Endothelial cell of umbilical vein (primary cell): ENCODE results near the gene LMCD1. TPM values are rescaled to one million over a fixed set of nuclear protein-coding genes. Genes with fewer than 3 reads are reported as not detected.

ENCODE experiments used
- BruUV-seq: library from RNA; stranded (reverse); fragments of 400-500 nt; replicated peaks from 2 replicates; lab custom pipeline; 2021; lab: Mats Ljungman, UMichigan
- CTCF ChIA-PET: fragments of 300-600, 350-600 bp; sonication (Branson Sonifier 250); formaldehyde crosslinking; loops from one replicate; lab custom pipeline; 2021; ENCODE audit warnings: antibody characterized with exemption, inconsistent platforms; lab: Charles Lee
- POLR2A ChIA-PET: fragments of 300-600, 350-600 bp; sonication (Branson Sonifier 250); formaldehyde crosslinking; loops from one replicate; lab custom pipeline; 2021; ENCODE audit warnings: antibody characterized with exemption, inconsistent platforms; lab: Charles Lee
- DNase-seq: peaks from one replicate; pipeline ENCODE4 v3.0.0-alpha.2; 2011; ENCODE audit warnings: low read depth, low spot score
- FAIRE-seq: peaks from 2 replicates; lab custom pipeline; 2011; peaks lifted over from hg19 to GRCh38; lab: Jason Lieb, UNC
- H2AFZ ChIP-seq: 2 replicates; pipeline ENCODE4 v1.6.0; 2012; ENCODE audit warnings: low read depth, low read length, control low read depth, inconsistent platforms
- H3K27ac ChIP-seq: 2 replicates; pipeline ENCODE4 v1.5.1; 2011; ENCODE audit warnings: low read depth, mild to moderate bottlenecking, control low read depth, low read length, moderate library complexity; ENCODE audit not compliant: insufficient read depth
- H3K27me3 ChIP-seq, 2 experiments: 2 replicates each; pipeline versions ENCODE4 v1.6.0 to v1.6.1; 2011; ENCODE audit warnings: low read length in 2 of 2, mixed read lengths in 1 of 2; ENCODE audit not compliant: control insufficient read depth in 2 of 2, insufficient read depth in 2 of 2
- H3K36me3 ChIP-seq, 2 experiments: 2 replicates in 1 of 2; 3 replicates in 1 of 2; pipeline ENCODE4 v1.5.1; 2011; ENCODE audit warnings: low read length in 2 of 2, mild to moderate bottlenecking in 1 of 2, moderate library complexity in 1 of 2; ENCODE audit not compliant: control insufficient read depth in 2 of 2, insufficient read depth in 2 of 2; ENCODE audit errors: extremely low read depth in 1 of 2
- H3K4me1 ChIP-seq: 3 replicates; pipeline ENCODE4 v1.5.1; 2011; ENCODE audit warnings: mild to moderate bottlenecking, low read length; ENCODE audit not compliant: control insufficient read depth, insufficient read depth; ENCODE audit errors: extremely low read depth
- H3K4me2 ChIP-seq: 2 replicates; pipeline ENCODE4 v1.6.1; 2011; ENCODE audit warnings: low read length, control low read depth, mixed read lengths; ENCODE audit not compliant: insufficient read depth
- H3K4me3 ChIP-seq, 3 experiments: fragments of 200-600 bp in 1 of 3; sonication (generic), shearing (Covaris generic) in 1 of 3; replicated peaks in 1 of 3; 2 replicates each; pipeline ENCODE4 v1.5.1; 2011 to 2016; ENCODE audit warnings: control low read depth in 3 of 3, low read length in 3 of 3, mild to moderate bottlenecking in 2 of 3, inconsistent platforms in 1 of 3, low read depth in 1 of 3, moderate library complexity in 1 of 3; ENCODE audit not compliant: insufficient read depth in 1 of 3
- H3K79me2 ChIP-seq: 2 replicates; pipeline ENCODE4 v1.6.0; 2012; ENCODE audit warnings: low read length, inconsistent platforms; ENCODE audit not compliant: control insufficient read depth, insufficient read depth
- H3K9ac ChIP-seq: replicated peaks from 2 replicates; pipeline ENCODE3; 2011; ENCODE audit warnings: low read length, control low read depth; ENCODE audit not compliant: insufficient read depth; ENCODE audit errors: extremely low read depth
- H3K9me1 ChIP-seq: replicated peaks from 3 replicates; pipeline ENCODE4 v1.6.0; 2011; ENCODE audit warnings: mild to moderate bottlenecking, low read length; ENCODE audit not compliant: control insufficient read depth, insufficient read depth; ENCODE audit errors: extremely low read depth
- H3K9me3 ChIP-seq: replicated peaks from 2 replicates; pipeline ENCODE4 v1.5.1; 2012; ENCODE audit warnings: low read length, inconsistent platforms; ENCODE audit not compliant: control insufficient read depth, insufficient read depth
- H4K20me1 ChIP-seq: replicated peaks from 2 replicates; pipeline ENCODE3; 2011; ENCODE audit warnings: mild to moderate bottlenecking, low read length; ENCODE audit not compliant: control insufficient read depth, insufficient read depth; ENCODE audit errors: extremely low read depth
- CTCF ChIP-seq, 2 donors: IDR thresholded peaks; 1 replicate in 1 of 2; 2 replicates in 1 of 2; pipeline ENCODE4 v1.5.1; 2011; ENCODE audit warnings: low read length in 2 of 2, mild to moderate bottlenecking in 2 of 2, moderate library complexity in 2 of 2, control low read depth in 1 of 2, inconsistent platforms in 1 of 2, low read depth in 1 of 2; ENCODE audit not compliant: insufficient read depth in 1 of 2; ENCODE audit errors: extremely low read depth in 1 of 2
- EZH2 ChIP-seq: IDR thresholded peaks from 2 replicates; pipeline ENCODE4 v1.6.1; 2012; ENCODE audit warnings: borderline replicate concordance, low read depth, mild to moderate bottlenecking, moderate library complexity, low read length, inconsistent platforms; ENCODE audit not compliant: severe bottlenecking
- FOS ChIP-seq: IDR thresholded peaks from 2 replicates; pipeline ENCODE4 v1.6.1; 2011; ENCODE audit warnings: mild to moderate bottlenecking, low read length, moderate library complexity, borderline replicate concordance; ENCODE audit not compliant: insufficient read depth
- GATA2 ChIP-seq: IDR thresholded peaks from 2 replicates; pipeline ENCODE4 v1.7.0; 2011; ENCODE audit warnings: low read depth, mild to moderate bottlenecking, moderate library complexity, mixed read lengths, low read length; ENCODE audit not compliant: insufficient read length, insufficient read depth
- JUN ChIP-seq: IDR thresholded peaks from 2 replicates; pipeline ENCODE4 v1.6.1; 2011; ENCODE audit warnings: borderline replicate concordance, low read depth; ENCODE audit not compliant: insufficient read length, insufficient read depth
- MAX ChIP-seq: IDR thresholded peaks from 2 replicates; pipeline ENCODE4 v1.6.1; 2011; ENCODE audit not compliant: insufficient read depth, insufficient read length
- MYC ChIP-seq: IDR thresholded peaks from one replicate; pipeline ENCODE4 v1.6.1; 2011; ENCODE audit warnings: mild to moderate bottlenecking, low read depth, low read length
- POLR2A ChIP-seq: IDR thresholded peaks from 2 replicates; pipeline ENCODE4 v1.6.1; 2012; ENCODE audit warnings: low read depth, mild to moderate bottlenecking, control low read depth, low read length
- POLR2AphosphoS5 ChIP-seq: IDR thresholded peaks from 2 replicates; pipeline ENCODE4 v1.6.1; 2012; ENCODE audit warnings: low read depth, mild to moderate bottlenecking, control low read depth, low read length, moderate library complexity; ENCODE audit not compliant: insufficient read depth
- dilution Hi-C: fragments of 300-500 bp; cut with MboI; formaldehyde crosslinking; loops from one replicate; pipeline ENCODE4 v1.15.0; 2019; ENCODE audit warnings: low sequenced_read_pairs; ENCODE audit not compliant: extremely low pct_ligation_motif_present
- intact Hi-C: fragments of 100-400 bp; cut with micrococcal nuclease; formaldehyde crosslinking; loops from one replicate; pipeline ENCODE4 v1.10.0; 2022
- polyA plus RNA-seq, 4 experiments: library from polyadenylated mRNA; depleted of rRNA in 3 of 4; stranded (reverse) in 3 of 4; unstranded in 1 of 4; fragments of >200 nt; gene quantifications; 2 replicates each; pipeline versions ENCODE4 v1.2.1 to v1.2.3, GENCODE V29; 2011 to 2012; ENCODE audit warnings: missing spikeins in 1 of 4
- total RNA-seq: library from RNA; stranded (reverse); gene quantifications from 2 replicates; pipeline ENCODE4 v1.2.3, GENCODE V29; 2021

LMCD1 gene
- total and polyA plus RNA-seq, 2 donors (not counting 3 experiments of a cell fraction or from before 2014, with no cell fraction given), result 7.6 to 14.5 TPM

DNA sequence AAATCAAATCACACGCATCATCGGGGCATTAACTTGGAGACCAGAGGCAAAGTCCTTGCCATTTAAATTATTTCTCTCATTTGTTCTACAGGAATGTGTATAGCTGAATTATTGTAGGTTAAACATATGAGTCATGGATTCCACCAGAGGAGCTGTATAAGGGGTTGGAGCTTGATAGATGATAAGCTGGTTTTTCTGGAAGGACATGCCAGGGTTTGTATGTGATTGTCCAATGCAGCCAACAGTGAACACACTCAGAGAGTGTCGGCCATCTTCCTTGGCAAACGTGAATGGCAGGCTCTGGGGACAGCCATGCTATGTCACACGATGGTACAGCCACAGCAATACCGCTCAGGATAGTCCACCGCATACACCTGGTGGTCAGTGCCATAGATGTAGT, 117.9 kb downstream of the LMCD1 start:
- H4K20me1 ChIP-seq, result no peaks in the 10 kb centered on the region
- no peak overlapping the region for H3K27ac ChIP-seq
- H3K9ac ChIP-seq, result no peak overlapping the region
- DNase-seq (no peak), FAIRE-seq (no peak)
- TF ChIP-seq MAX, result no peak
- no peak for TF ChIP-seq JUN
- no peak for TF ChIP-seq POLR2A
- no peak for TF ChIP-seq FOS
- no peak for TF ChIP-seq MYC
- no peak for TF ChIP-seq GATA2
- no peaks in the 10 kb centered on the region for H3K9me1 ChIP-seq
- intact Hi-C loops, result no loop called here
- dilution Hi-C loops, result no loop called here
- no peak overlapping the region for H3K4me2 ChIP-seq
- ChIA-PET POLR2A (no interaction called here), CTCF (interaction anchor here (1.1 to 5.4 kb wide), 2 partner anchors 175 to 177 kb away, joined by 3 to 74 read pairs; no protein-coding TSS in a partner anchor)
- H3K9me3 ChIP-seq, result no peaks in the 10 kb centered on the region
- BruUV-seq, result no TSS peak
- peaks cover 4% of the 10 kb centered on the region for H3K4me1 ChIP-seq
- no peaks in the 10 kb centered on the region for H3K36me3 ChIP-seq
- H3K4me3 ChIP-seq, result no peak overlapping the region
- H3K27me3 ChIP-seq, result no peaks in the 10 kb centered on the region
- no peak overlapping the region for H2AFZ ChIP-seq
- H3K79me2 ChIP-seq, result no peaks in the 10 kb centered on the region

DNA sequence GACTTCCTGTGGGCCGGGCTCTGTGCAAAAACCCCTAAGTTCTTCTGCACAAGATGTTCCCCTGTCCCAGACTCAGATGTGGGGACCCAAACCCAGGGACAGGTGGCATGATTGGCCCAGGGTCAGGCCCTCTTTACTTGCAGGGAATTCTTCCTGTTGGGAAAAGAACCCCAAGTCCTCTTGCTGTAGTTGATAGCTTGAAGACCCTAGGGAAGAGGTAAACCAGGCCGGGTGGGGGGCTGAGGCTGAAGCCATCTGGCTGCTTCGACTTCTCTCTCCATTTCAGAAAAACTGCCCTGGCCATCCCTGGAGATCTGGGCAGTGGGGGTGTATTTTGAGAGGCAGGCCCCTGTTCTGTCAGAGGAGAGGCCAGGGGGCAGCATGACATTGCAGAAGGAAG, 119.5 kb downstream of the LMCD1 start:
- FAIRE-seq (no peak), DNase-seq (no peak)
- dilution Hi-C loops (no loop called here), intact Hi-C loops (loop anchor here (5.0 kb wide), 2 partner anchors 119 to 384 kb away; partner anchors contain the start of gene LMCD1)
- CTCF ChIA-PET, result interaction anchor here (2.1 to 5.4 kb wide), 2 partner anchors 120 to 179 kb away, joined by 5 to 74 read pairs; partner anchors contain the start of gene LMCD1
- no peak overlapping the region for H3K4me3 ChIP-seq
- BruUV-seq, result no TSS peak
- no peaks in the 10 kb centered on the region for H3K9me3 ChIP-seq
- no peaks in the 10 kb centered on the region for H3K36me3 ChIP-seq
- H3K4me1 ChIP-seq, result peaks cover 4% of the 10 kb centered on the region
- H3K9me1 ChIP-seq, result no peaks in the 10 kb centered on the region
- H3K27me3 ChIP-seq, result no peaks in the 10 kb centered on the region
- POLR2A ChIA-PET, result no interaction called here
- no peak overlapping the region for H2AFZ ChIP-seq
- no peak overlapping the region for H3K27ac ChIP-seq
- H3K79me2 ChIP-seq, result no peaks in the 10 kb centered on the region
- TF ChIP-seq JUN, result no peak
- TF ChIP-seq MAX, result no peak
- no peak for TF ChIP-seq FOS
- TF ChIP-seq CTCF (IDR thresholded peaks at IDR 0.05; ENCODE audit: extremely low read depth in 1 of 2, insufficient read depth in 1 of 2, low read depth in 1 of 2, low read length in 2 of 2), result no peak
- no peak for TF ChIP-seq MYC
- TF ChIP-seq EZH2, result no peak
- TF ChIP-seq GATA2, result no peak
- TF ChIP-seq POLR2AphosphoS5, result no peak
- TF ChIP-seq POLR2A, result no peak
- H3K9ac ChIP-seq, result no peak overlapping the region
- no peak overlapping the region for H3K4me2 ChIP-seq
- no peaks in the 10 kb centered on the region for H4K20me1 ChIP-seq
